CD4-positive, CD25-positive, alpha-beta regulatory T cell (primary cell): ENCODE data around the gene MDP1. TPM values are rescaled to one million over a fixed set of nuclear protein-coding genes. Genes with fewer than 3 reads are reported as not detected.

Experiments
- ATAC-seq, 2 donors: fragments of 150-1000 bp; cut with Tn5 transposase; one replicate each; pipeline ENCODE4 v1.10.0; 2021; ENCODE audit warnings: low read depth in 2 of 2, moderate number of reproducible peaks in 2 of 2, moderate library complexity in 1 of 2
- DNase-seq, 3 donors: peaks; one replicate each; pipeline versions ENCODE4 v3.0.0 to v3.0.0-alpha.2; 2012 to 2022; ENCODE audit warnings: mixed read lengths in 1 of 3
- H3K27ac ChIP-seq: one replicate; pipeline ENCODE4 v1.7.0; 2013; ENCODE audit warnings: mild to moderate bottlenecking, low read length; ENCODE audit not compliant: insufficient read depth, poor library complexity, severe bottlenecking
- H3K27me3 ChIP-seq: one replicate; pipeline ENCODE4 v1.7.0; 2013; ENCODE audit warnings: low read length; ENCODE audit not compliant: control insufficient read depth, insufficient read depth
- H3K36me3 ChIP-seq: one replicate; pipeline ENCODE4 v1.7.0; 2013; ENCODE audit warnings: mild to moderate bottlenecking, low read length, moderate library complexity; ENCODE audit not compliant: control insufficient read depth, insufficient read depth
- H3K4me1 ChIP-seq: 2 replicates; pipeline ENCODE4 v1.7.0; 2013; ENCODE audit warnings: mild to moderate bottlenecking, low read length; ENCODE audit not compliant: insufficient read depth, control insufficient read depth, poor library complexity, severe bottlenecking
- H3K4me3 ChIP-seq: one replicate; pipeline ENCODE4 v1.7.0; 2013; ENCODE audit warnings: low read depth, mild to moderate bottlenecking, low read length, moderate library complexity
- H3K9me3 ChIP-seq, 2 experiments: 1 replicate in 1 of 2; 2 replicates in 1 of 2; pipeline ENCODE4 v1.7.0; 2013; ENCODE audit warnings: low read length in 2 of 2, mild to moderate bottlenecking in 1 of 2, moderate library complexity in 1 of 2; ENCODE audit not compliant: control insufficient read depth in 2 of 2
- H3K27ac Mint-ChIP-seq, 3 donors: one replicate each; pipeline ENCODE4 v1.8.0; 2020 to 2022; ENCODE audit warnings: mild to moderate bottlenecking in 3 of 3, mixed read lengths in 3 of 3, moderate library complexity in 2 of 3
- H3K27me3 Mint-ChIP-seq: one replicate; pipeline ENCODE4 v1.8.0; 2022; ENCODE audit warnings: mild to moderate bottlenecking, mixed read lengths
- H3K36me3 Mint-ChIP-seq: one replicate; pipeline ENCODE4 v1.8.0; 2020; ENCODE audit warnings: mixed read lengths
- H3K4me1 Mint-ChIP-seq, 4 donors: one replicate each; pipeline ENCODE4 v1.8.0; 2020 to 2022; ENCODE audit warnings: mixed read lengths in 4 of 4, mild to moderate bottlenecking in 1 of 4
- H3K4me3 Mint-ChIP-seq, 4 donors: one replicate each; pipeline ENCODE4 v1.8.0; 2020 to 2022; ENCODE audit warnings: mild to moderate bottlenecking in 4 of 4, mixed read lengths in 4 of 4, moderate library complexity in 3 of 4
- H3K9me3 Mint-ChIP-seq, 7 donors: one replicate each; pipeline ENCODE4 v1.8.0; 2020 to 2022; ENCODE audit warnings: mixed read lengths in 7 of 7, mild to moderate bottlenecking in 3 of 7, moderate library complexity in 2 of 7
- polyA plus RNA-seq, 4 donors: library from polyadenylated mRNA; unstranded; fragments of 300-500 nt; fragmentation: Illumina TruSeq; gene quantifications; one replicate each; pipeline ENCODE4 v1.2.3, GENCODE V29; 2021
- total RNA-seq: library from RNA; stranded (reverse); gene quantifications from one replicate; pipeline ENCODE4 v1.2.3, GENCODE V29; 2022

Gene MDP1
- total and polyA plus RNA-seq, 5 donors from 2014 or later: 6.0 to 52.6 (median 32.7) TPM

DNA sequence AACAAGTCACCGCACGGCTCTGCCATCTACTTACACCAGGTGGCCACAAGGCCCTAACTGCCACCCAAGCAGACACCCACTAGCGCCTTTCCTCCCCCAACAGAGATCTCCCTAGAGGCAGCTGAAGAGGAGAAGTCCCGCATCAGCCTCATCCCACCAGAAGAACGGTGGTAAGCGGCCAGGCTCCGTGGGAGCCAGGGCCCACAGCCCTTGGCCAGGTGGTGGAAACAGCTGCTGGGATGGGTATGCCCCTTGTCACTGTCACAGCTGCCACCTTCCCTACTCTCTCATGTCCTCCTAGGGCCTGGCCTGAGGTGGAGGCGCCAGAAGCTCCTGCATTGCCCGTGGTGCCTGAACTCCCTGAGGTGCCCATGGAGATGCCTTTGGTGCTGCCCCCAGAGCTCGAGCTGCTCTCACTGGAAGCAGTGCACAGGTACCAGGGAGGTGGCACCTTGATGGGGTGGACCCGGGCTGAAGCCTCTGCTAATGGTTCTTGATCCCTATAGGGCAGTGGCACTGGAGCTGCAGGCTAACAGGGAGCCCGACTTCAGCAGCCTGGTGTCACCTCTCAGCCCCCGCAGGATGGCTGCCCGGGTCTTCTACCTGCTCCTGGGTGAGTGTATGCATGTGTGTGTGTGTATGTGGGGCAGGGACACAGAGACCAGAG lies 36.4 kb downstream of the MDP1 start:
- Mint-ChIP-seq H3K27me3 (no peaks in the 10 kb centered on the region), H3K36me3 (peaks cover 21% of the 10 kb centered on the region), H3K27ac (peak overlapping the region in 2 of 3 donors; percentile 51 to 66), H3K4me1 (peaks cover 0 to 11% (median 7%) of the 10 kb centered on the region in 4 donors), H3K4me3 (peak overlapping the region in 1 of 4 donors; percentile 19), H3K9me3 (no peaks in the 10 kb centered on the region)
- H3K4me1 ChIP-seq: no peaks in the 10 kb centered on the region
- no peak overlapping the region for H3K27ac ChIP-seq
- peaks cover 49% of the 10 kb centered on the region for H3K36me3 ChIP-seq
- no peaks in the 10 kb centered on the region for H3K9me3 ChIP-seq
- ATAC-seq (no peak), DNase-seq (no peak)
- H3K27me3 ChIP-seq: no peaks in the 10 kb centered on the region
- no peak overlapping the region for H3K4me3 ChIP-seq

- no peaks in the 10 kb centered on the region for H3K9me3 Mint-ChIP-seq
- no peaks in the 10 kb centered on the region for H3K4me1 ChIP-seq
- H3K9me3 ChIP-seq: no peaks in the 10 kb centered on the region
- no peaks in the 10 kb centered on the region for H3K27me3 Mint-ChIP-seq
- no peak overlapping the region for H3K4me3 Mint-ChIP-seq
- DNase-seq: no peak
- H3K36me3 ChIP-seq: peaks cover 44% of the 10 kb centered on the region
- H3K27ac Mint-ChIP-seq: no peak overlapping the region
- ATAC-seq: no peak
- H3K4me1 Mint-ChIP-seq: peaks cover 0 to 14% (median 8%) of the 10 kb centered on the region in 4 donors
- H3K4me3 ChIP-seq: no peak overlapping the region
- peaks cover 21% of the 10 kb centered on the region for H3K36me3 Mint-ChIP-seq
- no peak overlapping the region for H3K27ac ChIP-seq
- no peaks in the 10 kb centered on the region for H3K27me3 ChIP-seq
Measured at GRCh38 chr14:24178399-24179178, 37.3 kb downstream of the MDP1 start.

DNA sequence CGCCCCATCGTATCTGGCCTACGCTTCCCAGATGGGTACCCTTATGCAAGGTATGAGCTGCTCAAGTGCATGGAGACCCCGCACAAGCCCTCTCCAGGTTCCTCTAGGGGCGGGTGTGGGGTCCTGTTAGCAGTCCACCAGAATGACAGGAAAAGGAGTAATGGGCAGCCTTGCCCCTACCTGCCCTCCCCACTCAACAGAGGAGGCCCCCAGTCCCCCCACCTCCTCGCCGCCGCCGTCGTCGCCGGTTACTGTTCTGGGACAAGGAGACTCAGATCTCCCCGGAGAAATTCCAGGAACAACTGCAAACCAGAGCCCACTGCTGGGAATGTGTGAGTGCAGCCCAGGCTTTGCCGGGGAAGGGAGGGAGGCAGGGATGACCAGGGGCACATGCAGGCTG lies 38.0 kb downstream of the MDP1 start:
- Mint-ChIP-seq H3K4me1 (peaks cover 0 to 21% (median 10%) of the 10 kb centered on the region in 4 donors), H3K4me3 (no peak overlapping the region), H3K9me3 (no peaks in the 10 kb centered on the region), H3K27ac (peak overlapping the region in 2 of 3 donors; percentile 48 to 51), H3K36me3 (peaks cover 21% of the 10 kb centered on the region), H3K27me3 (no peaks in the 10 kb centered on the region)
- Histone ChIP-seq H3K9me3 (no peaks in the 10 kb centered on the region), H3K27me3 (no peaks in the 10 kb centered on the region), H3K4me3 (no peak overlapping the region), H3K36me3 (peaks cover 40% of the 10 kb centered on the region), H3K4me1 (no peaks in the 10 kb centered on the region), H3K27ac (no peak overlapping the region)
- ATAC-seq (no peak), DNase-seq (no peak)

- H3K36me3 ChIP-seq: peaks cover 40% of the 10 kb centered on the region
- no peaks in the 10 kb centered on the region for H3K27me3 Mint-ChIP-seq
- no peak overlapping the region for H3K4me3 ChIP-seq
- ATAC-seq (no peak), DNase-seq (no peak)
- H3K9me3 Mint-ChIP-seq: no peaks in the 10 kb centered on the region
- H3K36me3 Mint-ChIP-seq: peaks cover 17% of the 10 kb centered on the region
- no peak overlapping the region for H3K4me3 Mint-ChIP-seq
- H3K27ac Mint-ChIP-seq: peak overlapping the region in 2 of 3 donors; percentile 48 to 51
- no peaks in the 10 kb centered on the region for H3K27me3 ChIP-seq
- H3K4me1 ChIP-seq: no peaks in the 10 kb centered on the region
- peaks cover 0 to 27% (median 9%) of the 10 kb centered on the region in 4 donors for H3K4me1 Mint-ChIP-seq
- H3K27ac ChIP-seq: no peak overlapping the region
- no peaks in the 10 kb centered on the region for H3K9me3 ChIP-seq
Measured at GRCh38 chr14:24177041-24177825, 38.6 kb downstream of the MDP1 start.

DNA sequence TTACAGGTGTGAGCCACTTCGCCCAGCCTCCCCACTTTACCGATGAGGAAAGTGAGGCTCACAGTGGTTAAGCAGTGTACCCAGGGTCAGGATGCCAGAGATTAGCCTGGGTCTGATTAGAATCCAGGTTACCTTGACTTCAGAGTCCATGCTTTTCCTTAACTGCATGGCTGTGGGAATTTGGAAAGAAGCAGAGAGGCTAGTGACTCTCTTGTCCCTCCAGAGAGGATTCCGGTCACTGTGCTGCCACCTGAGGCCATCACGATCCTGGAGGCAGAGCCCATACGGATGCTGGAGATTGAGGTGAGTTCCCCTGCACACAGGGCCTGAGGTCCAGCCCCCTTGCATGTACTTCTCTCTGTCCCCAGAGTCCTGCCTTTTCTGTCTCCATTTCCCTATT lies 39.3 kb downstream of the MDP1 start:
- DNase-seq: no peak
- peaks cover 0 to 32% (median 9%) of the 10 kb centered on the region in 4 donors for H3K4me1 Mint-ChIP-seq
- H3K9me3 ChIP-seq: no peaks in the 10 kb centered on the region
- H3K27ac ChIP-seq: no peak overlapping the region
- no peak overlapping the region for H3K27ac Mint-ChIP-seq
- H3K4me3 Mint-ChIP-seq: no peak overlapping the region
- H3K9me3 Mint-ChIP-seq: no peaks in the 10 kb centered on the region
- no peaks in the 10 kb centered on the region for H3K27me3 ChIP-seq
- no peak overlapping the region for H3K4me3 ChIP-seq
- peaks cover 2% of the 10 kb centered on the region for H3K27me3 Mint-ChIP-seq
- H3K36me3 ChIP-seq: peaks cover 40% of the 10 kb centered on the region
- no peak for ATAC-seq
- H3K36me3 Mint-ChIP-seq: peaks cover 17% of the 10 kb centered on the region
- H3K4me1 ChIP-seq: peaks cover 6% of the 10 kb centered on the region

- peaks cover 5% of the 10 kb centered on the region for H3K27me3 Mint-ChIP-seq
- Histone ChIP-seq H3K4me1 (peaks cover 16% of the 10 kb centered on the region), H3K27ac (no peak overlapping the region), H3K4me3 (no peak overlapping the region), H3K27me3 (no peaks in the 10 kb centered on the region), H3K36me3 (peaks cover 20% of the 10 kb centered on the region), H3K9me3 (no peaks in the 10 kb centered on the region)
- peak in 1 of 3 donors; percentile 23 for DNase-seq
- H3K4me1 Mint-ChIP-seq: peaks cover 0 to 47% (median 25%) of the 10 kb centered on the region in 4 donors
- H3K36me3 Mint-ChIP-seq: peaks cover 18% of the 10 kb centered on the region
- peaks cover 0 to 2% (median 0%) of the 10 kb centered on the region in 7 donors for H3K9me3 Mint-ChIP-seq
- peak overlapping the region; percentile 41 to 82 (median 54) for H3K4me3 Mint-ChIP-seq
- peak overlapping the region in 2 of 3 donors; percentile 56 to 76 for H3K27ac Mint-ChIP-seq
- ATAC-seq: no peak
Measured at GRCh38 chr14:24172871-24173281, 43.0 kb downstream of the MDP1 start.

GRCh38 chr14:24172261-24172860 lies 43.5 kb downstream of the MDP1 start:
- Histone ChIP-seq H3K4me1 (peaks cover 16% of the 10 kb centered on the region), H3K36me3 (peaks cover 22% of the 10 kb centered on the region), H3K4me3 (peak overlapping the region; percentile 26), H3K27me3 (no peaks in the 10 kb centered on the region), H3K9me3 (no peaks in the 10 kb centered on the region), H3K27ac (peak overlapping the region; percentile 65)
- peaks cover 5% of the 10 kb centered on the region for H3K27me3 Mint-ChIP-seq
- peaks cover 22% of the 10 kb centered on the region for H3K36me3 Mint-ChIP-seq
- no peak for DNase-seq
- H3K9me3 Mint-ChIP-seq: peaks cover 0 to 2% (median 0%) of the 10 kb centered on the region in 7 donors
- H3K4me1 Mint-ChIP-seq: peaks cover 0 to 51% (median 27%) of the 10 kb centered on the region in 4 donors
- no peak for ATAC-seq
- peak overlapping the region; percentile 69 to 91 (median 76) for H3K27ac Mint-ChIP-seq
- H3K4me3 Mint-ChIP-seq: peak overlapping the region; percentile 54 to 93 (median 87)
